Lower leg skin (tissue), 3 donors: ENCODE measurements around the gene EIF2S3B.

ENCODE experiments used
- CTCF ChIP-seq, 3 donors: fragments of 450-650 bp; IDR thresholded peaks; one replicate each; pipeline ENCODE4 v1.5.1; 2016; ENCODE audit warnings: antibody characterized with exemption in 3 of 3, mild to moderate bottlenecking in 3 of 3, moderate library complexity in 2 of 3
- POLR2A ChIP-seq, 2 donors: fragments of 450-650 bp; IDR thresholded peaks; one replicate each; pipeline ENCODE4 v1.6.1; 2016 to 2017; ENCODE audit warnings: antibody characterized with exemption in 2 of 2, mild to moderate bottlenecking in 1 of 2, moderate library complexity in 1 of 2

GRCh38 chr12:10491766-10492165 is 13.9 kb upstream of the EIF2S3B start:
- TF ChIP-seq CTCF (IDR thresholded peaks at IDR 0.05), result no peak
- no peak for TF ChIP-seq POLR2A (IDR thresholded peaks at IDR 0.05)
